Testis (tissue), 2 donors: Measurements from ENCODE around the gene GCN1.

ENCODE experiments used
- CTCF ChIP-seq, 3 experiments: fragments of 450-650 bp in 2 of 3; fragments of 200-600 bp in 1 of 3; sonication (generic) in 1 of 3; IDR thresholded peaks; one replicate each; pipeline ENCODE4 v1.5.1; 2016 to 2019; ENCODE audit warnings: antibody characterized with exemption in 3 of 3, mild to moderate bottlenecking in 2 of 3, moderate library complexity in 1 of 3
- POLR2A ChIP-seq: fragments of 450-650 bp; IDR thresholded peaks from one replicate; pipeline ENCODE4 v1.6.1; 2017; ENCODE audit warnings: antibody characterized with exemption, mild to moderate bottlenecking, moderate library complexity

GRCh38 chr12:120125792-120126634 lies 68.5 kb downstream of the GCN1 start:
- TF ChIP-seq CTCF (IDR thresholded peaks at IDR 0.05) (no peak), POLR2A (no peak)
